Stimulated activated CD8-positive, alpha-beta memory T cell treated with anti-CD3 and anti-CD28 coated beads, Interleukin-12 subunit alpha, Interleukin-12 subunit beta, amount 100 ng/mL, for 4 hours (primary cell): ENCODE measurements around the gene HBG1.
"Not testable (repeated sequence)": the region's sequence is repeated elsewhere in the genome, so short reads cannot be mapped to it uniquely, and the experiment has no call there.

Source experiments
- DNase-seq: peaks from one replicate; pipeline ENCODE4 v3.0.0-alpha.2; 2020; ENCODE audit warnings: low read depth

HBG1 gene

GRCh38 chr11:5277807-5278382 lies 28.2 kb upstream of the HBG1 start:
- DNase-seq, result no peak

- DNase-seq, result no peak
These were observed 27.0 kb upstream of the HBG1 start for GRCh38 chr11:5276697-5277096.

GRCh38 chr11:5275369-5276110 lies 25.9 kb upstream of the HBG1 start:
- no peak for DNase-seq

GRCh38 chr11:5274395-5274794 lies 24.7 kb upstream of the HBG1 start:
- DNase-seq, result no peak

- no peak for DNase-seq
These were observed 22.8 kb upstream of the HBG1 start for GRCh38 chr11:5272395-5273017.

- DNase-seq, result no peak
These were observed 20.1 kb upstream of the HBG1 start, which contains the start of gene HBE1 for GRCh38 chr11:5269715-5270147. Gene HBE1 (minus strand): TSS chr11:5269945. CDS start chr11:5269890, 55 bp downstream.

- DNase-seq, result no peak
These were observed 17.4 kb upstream of the HBG1 start for GRCh38 chr11:5267033-5267563.

GRCh38 chr11:5266609-5267008 lies 17.0 kb upstream of the HBG1 start:
- DNase-seq, result no peak

GRCh38 chr11:5265832-5266231 lies 16.2 kb upstream of the HBG1 start:
- DNase-seq, result no peak

GRCh38 chr11:5258543-5259262 lies 9.0 kb upstream of the HBG1 start:
- no peak for DNase-seq

- DNase-seq, result no peak
These were observed 7.6 kb upstream of the HBG1 start for GRCh38 chr11:5257296-5257695.

- DNase-seq, result not testable (repeated sequence)
These were observed 5.2 kb upstream of the HBG1 start, which contains the start of gene HBG2 for GRCh38 chr11:5254646-5255413. Gene HBG2 (minus strand): TSS chr11:5254781. CDS start chr11:5254728, 53 bp downstream.

- DNase-seq, result not testable (repeated sequence)
These were observed 4.4 kb upstream of the HBG1 start for GRCh38 chr11:5254023-5254422.

- not testable (repeated sequence) for DNase-seq
These were observed 3.8 kb upstream of the HBG1 start for GRCh38 chr11:5253440-5253839.

- no peak for DNase-seq
These were observed 3.2 kb upstream of the HBG1 start for GRCh38 chr11:5252919-5253265.

GRCh38 chr11:5252192-5252918 lies 2.7 kb upstream of the HBG1 start:
- DNase-seq, result no peak

GRCh38 chr11:5251746-5252145 lies 2.1 kb upstream of the HBG1 start:
- DNase-seq, result no peak

- DNase-seq, result no peak
These were observed 1.0 kb upstream of the HBG1 start for GRCh38 chr11:5250543-5251204.

GRCh38 chr11:5248498-5248897 lies 1.2 kb downstream of the HBG1 start:
- not testable (repeated sequence) for DNase-seq

GRCh38 chr11:5247472-5248192 lies 2.0 kb downstream of the HBG1 start:
- DNase-seq, result no peak
